ENCODE results near the gene VIPAS39.

Gene VIPAS39

DNA sequence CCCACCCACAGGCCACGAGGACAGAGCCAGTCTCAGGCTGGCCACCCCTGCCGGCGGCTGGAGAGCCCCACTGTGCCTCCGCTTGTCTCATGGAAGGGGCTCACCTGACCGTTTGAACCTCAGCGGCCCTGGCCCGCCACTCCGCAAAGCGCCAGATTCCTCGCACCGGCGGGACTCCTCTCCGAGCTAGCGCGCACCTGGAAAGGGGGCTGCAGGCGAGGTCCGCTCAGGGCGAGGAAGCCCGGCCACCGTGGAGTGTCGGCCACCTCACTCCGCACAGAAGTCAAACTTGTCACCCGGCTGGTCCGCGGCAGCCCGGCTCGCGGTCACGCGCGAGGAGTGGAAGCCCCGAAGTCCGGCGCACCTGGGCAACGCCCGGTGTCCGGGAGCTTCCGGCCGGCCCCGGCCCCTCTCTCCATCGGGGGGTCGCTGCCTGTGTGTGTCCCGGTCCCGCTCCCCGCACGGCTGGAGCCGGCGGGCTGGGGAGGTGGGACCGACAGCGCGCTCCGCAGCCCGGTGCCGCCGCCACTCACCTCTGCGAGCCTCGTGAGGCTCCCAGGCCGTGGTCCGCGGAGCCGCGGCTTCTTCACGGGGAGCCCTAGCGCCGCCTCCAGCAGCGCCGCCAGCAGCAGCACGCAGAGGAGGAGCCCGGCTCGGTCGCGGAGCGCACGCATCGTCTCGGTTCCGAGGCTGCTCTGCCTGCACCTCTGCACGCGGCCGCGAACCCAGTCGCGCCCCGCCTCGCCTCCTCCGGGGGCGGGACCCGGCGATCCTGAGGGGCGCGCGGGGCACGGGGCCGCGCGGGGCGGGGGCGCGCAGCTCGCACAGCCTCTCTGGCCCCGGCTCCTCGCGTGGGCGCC, 40.9 kb upstream of the VIPAS39 start, which contains the start of gene ISM2:
Gene ISM2 (minus strand): TSS at position 697 of the 860 bp plus-strand sequence. CDS start 23 bp downstream, at position 674.
- CTCF ChIA-PET: no interaction called here
- peak; percentile 65 for TF ChIP-seq L3MBTL2 (conservative IDR thresholded peaks at IDR 0.05)
- TF ChIP-seq FOXA1 (IDR thresholded peaks at IDR 0.05): no peak
- POLR2A ChIA-PET: no interaction called here
- DNase-seq (ENCODE audit: extremely low spot score): peak; percentile 71

DNA sequence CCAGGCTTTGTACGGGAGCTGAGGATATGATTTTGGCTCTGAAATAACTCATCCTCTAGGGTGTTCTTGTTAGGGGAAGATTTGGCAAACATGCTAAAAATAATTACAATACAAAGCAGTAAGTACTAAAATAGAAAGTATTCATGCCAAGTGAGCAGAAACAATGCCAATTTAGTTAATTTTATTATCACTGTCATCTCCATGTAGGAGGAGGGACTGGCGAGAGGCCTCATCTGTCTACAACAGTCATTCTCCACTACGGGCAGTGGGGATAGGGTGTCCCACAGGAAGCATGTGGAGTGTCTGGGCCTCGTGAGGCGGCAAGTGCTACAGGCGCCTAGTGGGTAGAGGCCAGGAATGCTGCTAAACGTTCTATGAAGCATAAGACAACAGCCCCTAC, 37.9 kb upstream of the VIPAS39 start:
- CTCF ChIA-PET: no interaction called here
- no peak for TF ChIP-seq BHLHE40 (IDR thresholded peaks at IDR 0.05; ENCODE audit: borderline replicate concordance)
- TF ChIP-seq ELF4 (IDR thresholded peaks at IDR 0.05): no peak
- no peak for TF ChIP-seq CTBP1 (IDR thresholded peaks at IDR 0.05; ENCODE audit: borderline replicate concordance)
- no peak for TF ChIP-seq SUZ12 (IDR thresholded peaks at IDR 0.05)
- no peak for TF ChIP-seq ZNF384 (IDR thresholded peaks at IDR 0.05)
- TF ChIP-seq LEF1 (IDR thresholded peaks at IDR 0.05; ENCODE audit: borderline replicate concordance): no peak
- TF ChIP-seq TARDBP (IDR thresholded peaks at IDR 0.05): no peak
- TF ChIP-seq NFRKB (IDR thresholded peaks at IDR 0.05): no peak
- TF ChIP-seq FOXM1 (IDR thresholded peaks at IDR 0.05; ENCODE audit: borderline replicate concordance): no peak
- TF ChIP-seq, protein P1, sequence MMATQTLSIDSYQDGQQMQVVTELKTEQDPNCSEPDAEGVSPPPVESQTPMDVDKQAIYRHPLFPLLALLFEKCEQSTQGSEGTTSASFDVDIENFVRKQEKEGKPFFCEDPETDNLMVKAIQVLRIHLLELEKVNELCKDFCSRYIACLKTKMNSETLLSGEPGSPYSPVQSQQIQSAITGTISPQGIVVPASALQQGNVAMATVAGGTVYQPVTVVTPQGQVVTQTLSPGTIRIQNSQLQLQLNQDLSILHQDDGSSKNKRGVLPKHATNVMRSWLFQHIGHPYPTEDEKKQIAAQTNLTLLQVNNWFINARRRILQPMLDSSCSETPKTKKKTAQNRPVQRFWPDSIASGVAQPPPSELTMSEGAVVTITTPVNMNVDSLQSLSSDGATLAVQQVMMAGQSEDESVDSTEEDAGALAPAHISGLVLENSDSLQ (IDR thresholded peaks at IDR 0.05): no peak
- no peak for TF ChIP-seq SP1 (IDR thresholded peaks at IDR 0.05)
- no peak for TF ChIP-seq ARNT (IDR thresholded peaks at IDR 0.05)
- TF ChIP-seq FOXK2 (IDR thresholded peaks at IDR 0.05): no peak
- TF ChIP-seq FOXA1 (IDR thresholded peaks at IDR 0.05): no peak
- TF ChIP-seq HDGF (IDR thresholded peaks at IDR 0.05; ENCODE audit: borderline replicate concordance): no peak
- no peak for TF ChIP-seq L3MBTL2 (conservative IDR thresholded peaks at IDR 0.05)
- DNase-seq (ENCODE audit: extremely low spot score): no peak
- POLR2A ChIA-PET: no interaction called here

DNA sequence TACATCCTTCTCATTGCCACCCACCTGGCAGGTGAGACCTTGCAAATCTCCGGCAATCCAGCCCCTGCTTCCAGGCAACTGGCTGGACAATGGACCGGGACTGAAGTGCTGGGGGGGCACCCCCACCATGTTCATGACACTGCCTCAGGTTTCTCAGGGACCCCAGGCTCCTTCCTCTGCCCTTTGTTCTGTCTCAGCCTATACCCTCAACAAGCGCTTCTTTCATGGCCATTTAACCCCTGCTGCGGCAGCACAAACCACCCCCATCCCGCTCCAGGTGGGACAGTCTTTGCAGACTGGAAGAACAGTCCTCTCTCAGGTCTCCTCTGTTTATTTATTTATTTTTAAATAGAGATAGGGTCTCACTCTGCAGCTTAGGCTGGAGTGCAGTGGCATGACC, 33.7 kb upstream of the VIPAS39 start:
- ChIA-PET CTCF (no interaction called here), POLR2A (interaction anchor here (0.7 kb wide), 1 partner anchor 412 kb away, joined by 4 read pairs; no protein-coding TSS in a partner anchor)
- no peak for DNase-seq (ENCODE audit: extremely low spot score)
- no peak for TF ChIP-seq HDGF (IDR thresholded peaks at IDR 0.05; ENCODE audit: borderline replicate concordance)

DNA sequence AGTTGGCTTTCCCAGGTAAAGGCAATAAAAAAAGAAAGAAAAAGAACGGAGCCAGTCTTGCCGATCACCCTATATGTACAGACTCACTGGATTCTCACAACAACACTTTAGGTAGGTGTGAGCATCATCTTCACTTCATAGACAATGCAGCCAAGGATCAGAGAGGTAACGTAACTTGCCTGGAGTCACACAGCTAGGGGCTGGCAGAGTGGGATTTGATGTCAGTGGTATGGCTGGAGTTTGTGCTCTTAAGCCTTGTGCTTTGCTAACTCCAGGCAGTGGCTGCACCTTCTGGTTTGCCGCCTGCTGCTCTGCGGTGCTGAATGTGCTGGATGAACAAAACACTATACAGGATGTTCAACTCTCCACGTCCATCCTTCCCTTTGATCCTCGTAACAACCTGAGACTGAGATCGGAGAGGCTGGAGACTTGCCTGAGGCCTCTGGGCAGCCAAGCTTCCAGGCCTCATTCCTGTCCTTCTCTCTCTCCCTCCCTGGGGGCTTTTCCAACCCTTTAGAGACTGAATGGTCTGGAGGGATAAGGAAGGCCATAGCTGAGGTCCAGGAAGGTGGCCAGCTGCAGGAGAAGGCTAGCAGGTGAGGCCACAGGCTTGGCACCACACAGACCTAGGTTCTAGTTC, 33.1 kb upstream of the VIPAS39 start:
- ChIA-PET POLR2A (interaction anchor here (0.7 kb wide), 1 partner anchor 413 kb away, joined by 4 read pairs; no protein-coding TSS in a partner anchor), CTCF (no interaction called here)
- no peak for DNase-seq (ENCODE audit: extremely low spot score)
- no peak for TF ChIP-seq ZNF384 (IDR thresholded peaks at IDR 0.05)
- TF ChIP-seq CTBP1 (IDR thresholded peaks at IDR 0.05; ENCODE audit: borderline replicate concordance): no peak
- no peak for TF ChIP-seq FOXM1 (IDR thresholded peaks at IDR 0.05; ENCODE audit: borderline replicate concordance)
- TF ChIP-seq, protein P1 (IDR thresholded peaks at IDR 0.05): no peak
- no peak for TF ChIP-seq L3MBTL2 (conservative IDR thresholded peaks at IDR 0.05)
- no peak for TF ChIP-seq ARNT (IDR thresholded peaks at IDR 0.05)
- no peak for TF ChIP-seq NFRKB (IDR thresholded peaks at IDR 0.05)
- TF ChIP-seq BHLHE40 (IDR thresholded peaks at IDR 0.05; ENCODE audit: borderline replicate concordance): no peak

GRCh38 chr14:77489041-77489440, 31.6 kb upstream of the VIPAS39 start:
- no peak for DNase-seq (ENCODE audit: extremely low spot score)
- TF ChIP-seq, protein P1 (IDR thresholded peaks at IDR 0.05): no peak
- CTCF ChIA-PET: interaction anchor here (1.0 kb wide), 1 partner anchor 31 kb away, joined by 3 read pairs; no protein-coding TSS in a partner anchor
- POLR2A ChIA-PET: interaction anchor here (1.6 kb wide), 1 partner anchor 30 kb away, joined by 5 read pairs; no protein-coding TSS in a partner anchor

DNA sequence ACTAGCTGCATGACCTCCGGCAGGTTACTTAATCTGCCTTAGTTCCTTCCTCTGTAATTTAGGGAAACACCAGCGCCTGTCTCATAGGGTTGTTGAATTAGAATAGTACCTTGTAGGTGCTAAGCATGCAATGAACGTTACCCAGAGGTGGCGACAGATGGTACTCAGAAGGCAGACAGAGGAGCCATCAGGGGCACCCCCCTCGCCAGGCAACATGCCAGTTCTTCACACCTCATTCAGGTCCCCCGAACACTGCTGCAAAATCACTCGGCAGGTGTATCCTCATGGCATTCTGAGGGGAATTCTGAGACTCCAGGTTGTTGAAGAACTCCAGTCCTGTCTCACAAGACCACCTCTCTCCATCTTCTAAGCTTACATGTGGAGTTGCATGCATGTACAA, 31.2 kb upstream of the VIPAS39 start:
- no peak for DNase-seq (ENCODE audit: extremely low spot score)
- POLR2A ChIA-PET: interaction anchor here (1.6 kb wide), 1 partner anchor 29 kb away, joined by 5 read pairs; no protein-coding TSS in a partner anchor
- no peak for TF ChIP-seq ZNF384 (IDR thresholded peaks at IDR 0.05)
- TF ChIP-seq CTBP1 (IDR thresholded peaks at IDR 0.05; ENCODE audit: borderline replicate concordance): no peak
- TF ChIP-seq FOXK2 (IDR thresholded peaks at IDR 0.05): no peak
- TF ChIP-seq ELF4 (IDR thresholded peaks at IDR 0.05): no peak
- TF ChIP-seq FOXM1 (IDR thresholded peaks at IDR 0.05; ENCODE audit: borderline replicate concordance): no peak
- no peak for TF ChIP-seq FOXA1 (IDR thresholded peaks at IDR 0.05)
- TF ChIP-seq HDGF (IDR thresholded peaks at IDR 0.05; ENCODE audit: borderline replicate concordance): no peak
- no peak for TF ChIP-seq ARNT (IDR thresholded peaks at IDR 0.05)
- no peak for TF ChIP-seq SP1 (IDR thresholded peaks at IDR 0.05)
- no peak for TF ChIP-seq L3MBTL2 (conservative IDR thresholded peaks at IDR 0.05)
- no peak for TF ChIP-seq SUZ12 (IDR thresholded peaks at IDR 0.05)
- no peak for TF ChIP-seq BHLHE40 (IDR thresholded peaks at IDR 0.05; ENCODE audit: borderline replicate concordance)
- TF ChIP-seq, protein P1 (IDR thresholded peaks at IDR 0.05): no peak
- TF ChIP-seq LEF1 (IDR thresholded peaks at IDR 0.05; ENCODE audit: borderline replicate concordance): no peak
- TF ChIP-seq TARDBP (IDR thresholded peaks at IDR 0.05): no peak
- no peak for TF ChIP-seq NFRKB (IDR thresholded peaks at IDR 0.05)
- CTCF ChIA-PET: no interaction called here
